ENCODE data around the gene NUP98. TPM values are rescaled to one million over a fixed set of nuclear protein-coding genes. Genes with fewer than 3 reads are reported as not detected.

Gene NUP98
- total and polyA plus RNA-seq, 2 experiments from 2014 or later = 20.4 to 110 TPM

- Histone ChIP-seq H3K4me3 (no peak overlapping the region), H3K27me3 (no peaks in the 10 kb centered on the region), H3K36me3 (peaks cover 52% of the 10 kb centered on the region), H3K9me3 (ENCODE audit: low read depth) (no peaks in the 10 kb centered on the region), H3K27ac (no peak overlapping the region), H3K4me1 (ENCODE audit: low read depth) (no peaks in the 10 kb centered on the region)
- TF ChIP-seq, protein P1, sequence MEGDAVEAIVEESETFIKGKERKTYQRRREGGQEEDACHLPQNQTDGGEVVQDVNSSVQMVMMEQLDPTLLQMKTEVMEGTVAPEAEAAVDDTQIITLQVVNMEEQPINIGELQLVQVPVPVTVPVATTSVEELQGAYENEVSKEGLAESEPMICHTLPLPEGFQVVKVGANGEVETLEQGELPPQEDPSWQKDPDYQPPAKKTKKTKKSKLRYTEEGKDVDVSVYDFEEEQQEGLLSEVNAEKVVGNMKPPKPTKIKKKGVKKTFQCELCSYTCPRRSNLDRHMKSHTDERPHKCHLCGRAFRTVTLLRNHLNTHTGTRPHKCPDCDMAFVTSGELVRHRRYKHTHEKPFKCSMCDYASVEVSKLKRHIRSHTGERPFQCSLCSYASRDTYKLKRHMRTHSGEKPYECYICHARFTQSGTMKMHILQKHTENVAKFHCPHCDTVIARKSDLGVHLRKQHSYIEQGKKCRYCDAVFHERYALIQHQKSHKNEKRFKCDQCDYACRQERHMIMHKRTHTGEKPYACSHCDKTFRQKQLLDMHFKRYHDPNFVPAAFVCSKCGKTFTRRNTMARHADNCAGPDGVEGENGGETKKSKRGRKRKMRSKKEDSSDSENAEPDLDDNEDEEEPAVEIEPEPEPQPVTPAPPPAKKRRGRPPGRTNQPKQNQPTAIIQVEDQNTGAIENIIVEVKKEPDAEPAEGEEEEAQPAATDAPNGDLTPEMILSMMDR (IDR thresholded peaks at IDR 0.05; ENCODE audit: low read depth, low read length) = no peak
- DNase-seq (ENCODE audit: low read depth in 1 of 2, low spot score in 1 of 2) = no peak
Observed at GRCh38 chr11:3684819-3685172, 112.6 kb downstream of the NUP98 start.

- Histone ChIP-seq H3K9me3 (ENCODE audit: low read depth) (no peaks in the 10 kb centered on the region), H3K4me1 (ENCODE audit: low read depth) (no peaks in the 10 kb centered on the region), H3K27me3 (no peaks in the 10 kb centered on the region), H3K4me3 (no peak overlapping the region), H3K36me3 (peaks cover 57% of the 10 kb centered on the region), H3K27ac (no peak overlapping the region)
- TF ChIP-seq, protein P1 (IDR thresholded peaks at IDR 0.05; ENCODE audit: low read depth, low read length) = no peak
- DNase-seq (ENCODE audit: low read depth in 1 of 2, low spot score in 1 of 2) = no peak
Observed at GRCh38 chr11:3684129-3684818, 113.1 kb downstream of the NUP98 start.

DNA sequence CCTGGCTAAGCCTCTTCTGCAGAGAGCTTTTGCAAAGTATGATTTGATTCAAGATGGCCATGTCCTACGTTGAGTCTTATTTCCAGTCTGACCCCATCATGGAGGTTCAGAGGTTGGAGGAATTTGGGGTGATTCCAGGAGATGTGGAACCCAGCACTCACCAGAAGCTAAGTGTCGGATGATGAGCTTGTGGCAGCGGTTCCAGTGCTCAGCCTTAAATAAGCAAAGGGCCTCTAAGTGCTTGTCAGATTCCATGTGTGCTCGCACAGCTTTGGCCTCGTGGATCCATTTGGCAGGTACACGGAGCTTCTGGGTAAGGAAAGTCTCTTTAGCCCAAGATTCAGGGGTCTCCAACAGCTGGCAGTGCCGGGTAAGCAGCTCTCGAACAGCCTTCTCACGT lies 114.3 kb downstream of the NUP98 start:
- Histone ChIP-seq H3K27ac (no peak overlapping the region), H3K9me3 (ENCODE audit: low read depth) (no peaks in the 10 kb centered on the region), H3K4me3 (no peak overlapping the region), H3K27me3 (no peaks in the 10 kb centered on the region), H3K4me1 (ENCODE audit: low read depth) (no peaks in the 10 kb centered on the region), H3K36me3 (peaks cover 63% of the 10 kb centered on the region)
- DNase-seq (ENCODE audit: low read depth in 1 of 2, low spot score in 1 of 2) = no peak
- TF ChIP-seq, protein P1 (IDR thresholded peaks at IDR 0.05; ENCODE audit: low read depth, low read length) = no peak

DNA sequence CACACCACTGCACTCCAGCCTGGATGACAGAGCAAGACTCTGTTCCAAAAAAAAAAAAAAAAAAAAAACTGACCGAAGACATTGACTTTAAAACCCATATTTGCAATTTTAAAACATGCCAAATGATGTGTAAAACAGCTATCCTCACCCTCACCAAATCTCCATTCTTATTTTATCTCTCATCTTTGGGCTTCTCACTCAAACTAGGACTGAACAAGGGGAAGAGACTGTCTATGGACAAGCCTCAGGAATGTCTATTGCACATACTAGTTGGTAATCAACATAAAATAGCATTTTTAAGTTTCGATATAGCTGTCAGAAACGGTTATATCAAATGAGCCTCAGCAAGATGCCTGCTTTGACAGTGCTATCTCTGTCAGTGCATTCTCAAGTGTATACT lies 118.3 kb downstream of the NUP98 start:
- TF ChIP-seq, protein P1 (IDR thresholded peaks at IDR 0.05; ENCODE audit: low read depth, low read length) = no peak
- DNase-seq (ENCODE audit: low read depth in 1 of 2, low spot score in 1 of 2) = no peak
- no peak overlapping the region for H3K27ac ChIP-seq
- peaks cover 75% of the 10 kb centered on the region for H3K36me3 ChIP-seq
- H3K4me1 ChIP-seq (ENCODE audit: low read depth) = no peaks in the 10 kb centered on the region
- H3K27me3 ChIP-seq = no peaks in the 10 kb centered on the region
- no peaks in the 10 kb centered on the region for H3K9me3 ChIP-seq (ENCODE audit: low read depth)
- no peak overlapping the region for H3K4me3 ChIP-seq

DNA sequence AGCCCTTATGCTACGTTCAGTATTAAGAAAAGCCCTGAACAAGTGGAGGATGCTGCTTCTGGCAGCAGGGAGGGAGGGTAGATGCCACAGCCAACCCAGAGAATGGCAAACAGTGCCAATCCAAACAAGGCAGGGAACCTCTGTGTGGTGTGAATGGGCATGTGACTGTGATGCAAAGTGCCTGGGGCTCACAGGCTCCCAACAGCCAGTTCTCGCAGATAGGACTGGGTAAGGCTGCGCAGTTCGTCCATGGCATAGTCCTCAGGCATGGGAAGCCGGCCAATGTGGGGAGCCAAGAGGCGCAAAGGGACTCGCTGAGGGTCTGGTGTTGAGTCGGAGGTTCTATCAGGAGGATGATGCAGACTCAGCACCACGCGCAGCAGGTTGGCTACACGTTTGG lies 121.4 kb downstream of the NUP98 start:
- H3K36me3 ChIP-seq = peaks cover 61% of the 10 kb centered on the region
- H3K27me3 ChIP-seq = no peaks in the 10 kb centered on the region
- H3K4me3 ChIP-seq = no peak overlapping the region
- no peak overlapping the region for H3K27ac ChIP-seq
- TF ChIP-seq, protein P1 (IDR thresholded peaks at IDR 0.05; ENCODE audit: low read depth, low read length) = no peak
- DNase-seq (ENCODE audit: low read depth in 1 of 2, low spot score in 1 of 2) = no peak
- no peaks in the 10 kb centered on the region for H3K9me3 ChIP-seq (ENCODE audit: low read depth)
- no peaks in the 10 kb centered on the region for H3K4me1 ChIP-seq (ENCODE audit: low read depth)

Data from cardiac muscle cell (in vitro differentiated cells and primary cell).